DMS114 treated with DMSO at 0.1 percent for 48 hours (cell line): ENCODE data around the gene COL4A1.

Source experiments
- DNase-seq: peaks from one replicate; lab custom pipeline; 2025; ENCODE audit not compliant: unreplicated experiment; lab: John Stamatoyannopoulos, UW

Gene COL4A1

DNA sequence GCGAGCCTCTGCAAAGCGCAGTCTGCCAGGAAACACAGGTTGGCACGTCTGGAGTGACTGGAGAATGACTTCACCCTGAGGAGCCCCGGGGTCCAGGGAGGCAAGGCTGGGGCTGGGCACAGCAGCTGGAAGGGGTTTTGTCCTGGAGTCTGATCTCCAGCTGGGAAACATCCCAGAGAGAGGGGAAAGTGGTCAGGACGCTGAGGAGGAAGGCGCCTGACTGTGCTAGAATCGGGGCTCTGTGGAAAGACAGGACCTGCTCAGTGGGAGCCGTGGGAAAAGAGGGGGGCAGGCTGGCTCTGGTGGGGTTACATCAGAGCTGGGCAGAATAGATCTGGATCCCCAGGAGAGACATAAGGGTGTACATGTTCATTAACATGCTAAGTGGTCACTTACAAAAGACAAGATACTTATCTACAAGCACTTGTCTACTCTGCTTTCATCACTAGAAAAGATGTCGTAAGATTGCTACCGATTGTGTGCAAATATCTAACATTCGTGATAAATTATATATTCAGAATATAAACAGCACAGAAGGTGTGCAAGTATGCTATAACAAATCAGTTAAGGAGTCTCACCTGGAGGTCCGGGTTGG, 106.6 kb downstream of the COL4A1 start:
- DNase-seq = no peak

DNA sequence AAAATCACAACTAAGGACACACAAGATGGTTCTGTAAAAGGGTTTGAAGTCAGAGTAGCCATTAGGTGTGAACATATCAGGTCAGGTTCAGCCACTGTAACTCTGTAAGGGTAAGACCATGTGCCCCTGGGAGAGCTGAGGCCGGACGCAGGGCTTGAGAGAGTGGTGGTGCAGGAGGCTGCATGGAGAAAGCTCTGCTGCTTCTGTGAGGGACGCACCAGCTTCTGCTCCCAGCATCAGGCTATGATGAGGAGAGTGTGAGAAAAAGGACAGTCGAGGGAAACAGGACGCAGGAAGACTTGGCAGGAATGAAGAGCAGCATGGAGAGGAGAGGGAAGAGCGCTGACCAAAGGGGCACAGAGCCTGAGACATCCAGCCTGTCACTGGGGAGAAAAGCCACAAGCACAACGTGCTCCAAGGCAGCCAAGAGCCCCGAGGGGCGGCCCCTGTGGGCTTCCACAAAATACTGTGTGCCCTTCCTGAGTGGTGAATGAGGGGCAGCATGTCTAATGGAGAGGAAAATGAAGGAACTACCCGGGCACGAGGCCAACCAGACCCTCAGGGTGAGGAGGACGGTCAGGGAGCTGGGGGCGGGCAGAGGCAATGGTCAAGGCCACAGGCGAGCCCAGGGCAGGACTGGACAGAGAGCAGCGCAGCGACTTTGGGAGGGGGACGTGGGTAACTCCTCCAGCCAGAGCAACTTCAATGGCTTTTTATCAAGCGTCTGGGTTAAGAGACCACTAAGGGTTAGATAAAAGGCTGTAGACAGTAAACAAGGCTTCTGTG, 107.7 kb downstream of the COL4A1 start:
- DNase-seq = no peak

DNA sequence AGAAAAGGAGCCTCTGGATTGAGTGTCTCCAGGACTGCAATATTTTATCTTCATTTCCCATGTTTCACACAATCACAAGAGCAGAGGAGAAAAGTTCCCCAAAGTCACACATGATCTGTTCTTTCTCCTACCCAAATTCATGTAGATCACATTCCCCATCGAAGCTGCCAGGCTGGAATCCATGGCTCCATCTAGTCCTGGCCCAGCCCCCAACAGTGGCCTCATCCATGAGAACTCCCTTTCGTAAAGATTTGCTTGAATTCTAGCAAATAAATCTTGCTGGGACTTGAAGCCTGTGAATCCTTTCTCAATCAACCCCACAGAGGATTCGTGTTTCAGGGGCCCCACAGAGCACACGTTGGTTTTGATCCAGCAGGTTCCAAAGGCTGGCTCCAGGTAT, 109.5 kb downstream of the COL4A1 start:
- DNase-seq = no peak

DNA sequence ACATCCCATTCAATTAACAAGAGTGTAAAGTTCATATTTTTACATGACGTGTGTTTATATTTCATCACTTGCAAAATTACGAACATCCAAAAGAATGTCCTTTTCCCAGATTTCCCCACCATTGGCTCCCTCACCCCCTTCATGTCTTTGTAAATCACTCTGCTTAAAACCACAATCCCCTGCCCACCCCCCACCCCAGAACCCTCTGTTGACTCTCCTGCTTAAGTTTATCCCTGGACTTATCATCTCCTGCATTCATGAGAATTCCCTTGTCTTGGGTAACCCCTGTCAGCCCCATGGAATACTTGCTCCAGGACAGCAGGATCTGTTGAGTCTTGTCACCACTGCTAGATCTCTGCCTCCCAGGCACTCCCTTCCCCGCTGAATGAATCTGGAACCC, 109.9 kb downstream of the COL4A1 start:
- no peak for DNase-seq

DNA sequence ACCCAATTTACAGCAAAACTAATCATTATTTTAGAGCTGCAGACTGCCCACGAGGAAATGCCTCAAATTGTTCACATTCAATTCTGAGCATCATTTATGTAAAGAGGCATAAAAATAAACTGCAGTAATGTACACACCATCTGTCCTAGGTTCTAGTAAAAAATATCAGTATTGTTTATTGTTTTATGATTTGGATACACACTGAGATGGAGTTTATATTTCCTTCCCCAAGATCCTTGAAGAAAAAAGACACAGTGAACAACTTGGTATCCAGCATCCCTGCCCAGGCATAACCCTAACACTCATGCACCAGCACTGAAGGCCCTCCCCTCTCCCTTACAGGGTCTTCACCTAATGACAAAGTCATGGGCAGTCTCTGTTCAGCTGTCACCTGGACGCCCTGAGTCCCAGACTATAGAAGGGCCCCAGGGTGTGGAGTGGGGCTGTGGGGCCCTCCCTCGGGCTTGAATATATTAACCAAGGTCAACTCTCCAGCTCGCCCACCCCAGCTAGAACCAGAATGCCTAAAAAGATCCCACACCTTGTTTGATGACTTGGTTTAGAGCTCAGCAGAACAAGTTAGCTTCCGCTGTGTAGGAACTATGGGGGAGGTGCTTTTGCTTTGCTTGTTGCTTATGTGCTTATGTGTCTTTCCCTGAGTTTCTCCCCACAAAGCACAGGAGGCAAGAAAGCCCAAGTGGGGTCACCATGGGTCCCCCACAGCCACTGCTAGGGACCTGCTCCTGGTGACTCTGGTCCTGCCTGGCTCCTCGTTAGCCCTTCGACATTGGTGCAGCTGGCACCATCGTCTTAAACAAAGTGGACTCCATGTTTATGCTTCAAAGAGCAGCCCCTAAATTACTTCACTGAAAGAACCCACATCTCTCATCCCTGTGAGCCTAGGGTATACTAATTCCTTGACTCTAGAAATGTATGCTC, 111.1 kb downstream of the COL4A1 start:
- no peak for DNase-seq

DNA sequence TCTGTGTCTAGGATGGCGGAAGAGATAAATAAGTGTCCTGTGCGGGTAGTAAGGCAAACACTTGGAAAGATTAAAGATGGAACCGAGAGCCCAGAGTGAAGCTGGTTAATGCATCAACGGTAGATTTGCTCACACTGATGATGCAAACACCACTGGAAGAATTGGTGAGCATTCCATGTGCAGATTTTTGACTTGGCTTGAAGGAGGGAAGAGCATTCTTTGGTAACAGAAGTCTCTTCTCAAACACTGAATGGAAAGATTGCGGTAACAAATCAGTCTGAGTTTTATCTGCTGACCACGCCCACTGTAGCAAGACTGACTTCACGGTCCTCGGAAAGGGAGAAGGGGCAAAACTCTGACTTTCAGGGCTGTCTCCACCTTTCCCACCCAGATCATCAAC, 112.5 kb downstream of the COL4A1 start:
- no peak for DNase-seq

DNA sequence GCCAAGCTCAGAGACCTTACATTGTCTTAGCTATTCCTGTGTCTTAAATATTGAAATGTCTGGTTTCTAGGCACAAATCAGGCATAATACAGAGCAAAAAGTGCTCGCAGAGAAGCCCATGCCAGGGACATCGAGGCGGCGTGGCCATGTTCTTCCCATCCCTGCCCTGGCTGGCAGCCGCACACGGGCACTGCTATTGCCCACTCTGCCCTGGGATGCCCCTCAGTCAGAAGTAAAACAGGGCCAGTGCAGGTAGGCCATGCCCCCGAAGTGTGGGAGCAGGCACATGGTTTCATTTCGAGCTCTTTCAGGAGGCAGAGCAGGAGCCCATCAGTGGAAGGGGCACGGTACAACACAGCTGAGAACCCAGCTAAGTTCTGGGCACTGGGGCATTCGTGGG, 113.5 kb downstream of the COL4A1 start:
- no peak for DNase-seq

DNA sequence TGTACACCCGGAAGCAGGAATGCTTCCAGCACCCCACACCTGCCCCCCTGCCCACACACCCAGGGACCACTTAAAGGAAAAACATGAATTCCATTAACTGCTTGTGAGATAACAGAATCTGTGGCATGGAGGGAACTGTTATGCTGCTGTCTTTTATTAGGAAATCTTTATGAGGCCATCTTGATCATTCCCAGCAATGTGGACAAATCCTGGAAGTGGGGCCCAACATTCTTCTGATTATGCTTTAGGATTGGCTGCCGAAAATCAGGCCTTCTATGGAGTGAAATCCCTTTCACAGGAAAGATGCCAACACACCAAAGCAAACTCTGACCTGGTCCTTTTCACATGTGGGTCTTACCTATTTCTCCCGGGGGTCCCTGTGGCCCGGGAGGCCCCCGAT, 114.5 kb downstream of the COL4A1 start:
- no peak for DNase-seq

DNA sequence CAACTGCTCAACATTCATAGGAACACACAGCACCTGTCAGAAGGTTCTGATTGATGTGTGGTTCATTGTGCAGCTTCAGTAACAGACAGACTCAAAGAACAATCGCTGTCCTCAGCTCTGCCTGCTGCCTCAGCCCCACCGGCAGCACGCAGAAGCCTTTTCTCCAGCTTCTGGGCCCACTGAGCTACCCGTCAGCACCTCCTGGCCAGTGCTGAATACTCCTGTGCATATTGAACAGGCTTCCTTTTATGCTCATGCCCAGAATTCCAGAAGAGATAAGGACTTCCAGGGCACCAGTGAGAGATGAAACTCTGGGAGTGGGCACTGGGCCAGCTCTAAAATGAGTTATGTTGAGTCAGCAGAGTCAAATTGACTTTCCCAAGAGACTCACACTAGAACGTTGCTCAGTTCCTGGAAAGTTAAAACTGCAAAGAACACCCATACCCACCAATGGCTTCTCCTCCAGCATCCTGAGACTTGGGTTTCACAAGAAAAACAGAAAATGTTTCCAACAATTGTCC, 119.3 kb downstream of the COL4A1 start:
- no peak for DNase-seq

DNA sequence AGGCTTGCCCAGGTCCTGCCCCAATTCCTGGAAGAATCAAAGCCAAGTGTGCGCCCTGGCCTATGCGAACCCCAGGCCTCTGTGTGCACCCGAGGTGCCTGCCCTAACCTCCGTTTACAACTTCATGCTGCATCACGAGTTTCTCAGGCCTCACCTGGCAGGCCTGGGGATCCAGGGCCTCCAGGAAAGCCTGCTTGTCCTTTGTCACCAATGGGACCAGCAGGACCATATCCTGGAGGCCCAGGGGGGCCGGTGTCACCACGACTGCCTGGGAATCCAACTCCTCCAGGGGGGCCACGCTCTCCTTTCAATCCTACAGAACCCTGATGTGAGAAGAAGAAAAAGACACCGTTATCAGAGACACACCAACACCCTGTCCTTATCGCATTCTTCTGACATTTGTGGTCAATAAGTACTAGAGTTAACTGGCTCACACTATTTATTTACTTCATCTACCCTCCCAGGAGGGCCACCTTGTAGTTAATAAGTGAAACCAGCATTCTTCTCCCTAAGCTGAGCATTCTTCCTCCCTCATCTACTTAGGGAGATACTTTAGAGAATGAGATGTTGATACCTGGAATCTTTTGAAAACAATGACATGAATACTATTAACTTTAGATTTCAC, 120.6 kb downstream of the COL4A1 start:
- no peak for DNase-seq

DNA sequence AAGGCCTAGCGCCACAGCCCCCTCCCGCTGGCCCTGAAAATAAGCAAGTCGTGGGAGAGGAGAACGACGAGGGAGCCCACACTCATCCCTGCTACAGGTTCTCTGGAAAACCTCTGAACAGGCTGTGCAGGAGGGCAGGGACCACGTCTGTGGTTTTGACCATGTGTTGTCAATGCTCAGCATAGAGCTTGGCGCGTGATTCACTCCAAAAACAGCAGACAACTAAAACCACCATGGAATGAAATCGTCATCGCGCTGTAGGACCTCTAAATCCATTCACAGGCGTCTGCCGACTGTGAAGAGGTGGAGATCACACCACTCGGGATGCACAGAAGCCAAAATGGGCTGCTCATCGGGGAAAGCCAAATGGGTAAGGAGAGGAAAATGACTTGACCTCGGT, 121.3 kb downstream of the COL4A1 start:
- DNase-seq = no peak

DNA sequence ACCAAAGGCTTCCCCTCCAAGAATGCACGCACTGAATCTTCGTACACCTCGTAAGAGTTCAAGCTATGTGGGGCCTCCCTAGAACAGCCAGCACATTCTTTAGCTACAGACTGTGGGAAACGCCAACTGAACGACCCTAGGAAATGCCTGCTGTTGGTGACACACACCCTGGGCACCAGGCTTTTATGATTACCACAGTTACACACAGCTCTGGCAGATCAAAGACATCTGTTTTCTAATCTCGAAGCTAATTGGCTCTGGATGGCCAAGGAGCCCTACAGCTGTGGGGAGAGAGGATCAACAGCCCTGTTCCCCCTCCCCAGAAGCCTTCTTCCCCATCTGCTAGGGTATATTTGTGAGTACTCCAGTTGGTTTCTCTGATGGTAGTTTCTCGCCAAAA, 123.0 kb downstream of the COL4A1 start:
- no peak for DNase-seq

DNA sequence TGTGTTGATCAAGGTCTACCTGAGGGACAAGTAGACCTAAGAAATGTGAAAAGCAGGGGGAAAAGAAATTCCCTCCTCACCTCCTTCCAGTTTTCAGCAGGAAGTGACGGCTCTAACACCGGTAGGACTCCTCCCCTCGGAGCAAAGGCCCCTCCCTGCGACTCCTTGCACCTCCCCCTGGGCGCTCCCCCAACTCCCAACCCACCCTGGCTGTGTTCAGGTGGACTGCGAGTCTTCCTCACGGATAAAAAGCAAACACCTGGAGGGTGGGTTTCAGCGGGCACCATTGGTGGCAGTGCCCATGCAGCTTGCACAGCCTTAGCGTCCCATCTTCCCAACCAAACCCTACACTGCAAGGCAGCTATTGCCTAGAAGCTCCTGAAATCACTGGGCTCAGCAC, 124.5 kb downstream of the COL4A1 start:
- no peak for DNase-seq

DNA sequence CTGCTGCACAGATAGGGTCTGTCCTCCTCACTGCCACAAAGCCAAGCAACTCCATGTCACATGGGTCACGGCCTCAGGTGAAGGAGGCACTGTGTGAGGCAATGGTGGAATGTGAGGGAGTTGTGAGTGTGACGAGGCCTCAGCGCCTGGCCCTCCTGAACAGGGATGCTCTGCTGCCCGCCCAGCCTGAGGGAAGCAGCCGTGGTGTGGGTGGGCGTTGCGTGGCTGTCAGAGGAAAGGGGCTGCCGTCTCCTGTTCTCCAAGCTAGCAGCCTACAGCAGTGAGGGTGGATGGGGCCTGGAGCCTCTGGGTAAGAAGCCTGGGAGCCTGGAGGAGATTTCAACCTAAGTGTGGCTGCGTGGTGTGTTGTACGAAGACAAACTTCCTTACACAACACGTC, 125.0 kb downstream of the COL4A1 start:
- DNase-seq = no peak

DNA sequence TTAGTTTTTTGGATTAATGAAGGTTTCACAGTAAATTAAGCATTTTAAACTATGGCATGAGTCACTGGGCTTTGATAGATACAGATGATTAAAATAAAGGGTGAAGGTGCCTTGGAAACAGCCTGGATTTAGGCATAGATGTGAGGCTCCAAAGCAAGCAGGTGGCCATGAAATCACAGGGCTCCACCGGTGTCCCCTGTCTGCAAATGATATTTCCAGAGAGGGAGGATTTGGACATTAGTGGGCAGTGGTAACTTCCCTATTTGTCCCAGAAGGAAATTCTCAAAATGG, 127.2 kb downstream of the COL4A1 start:
- DNase-seq = no peak

DNA sequence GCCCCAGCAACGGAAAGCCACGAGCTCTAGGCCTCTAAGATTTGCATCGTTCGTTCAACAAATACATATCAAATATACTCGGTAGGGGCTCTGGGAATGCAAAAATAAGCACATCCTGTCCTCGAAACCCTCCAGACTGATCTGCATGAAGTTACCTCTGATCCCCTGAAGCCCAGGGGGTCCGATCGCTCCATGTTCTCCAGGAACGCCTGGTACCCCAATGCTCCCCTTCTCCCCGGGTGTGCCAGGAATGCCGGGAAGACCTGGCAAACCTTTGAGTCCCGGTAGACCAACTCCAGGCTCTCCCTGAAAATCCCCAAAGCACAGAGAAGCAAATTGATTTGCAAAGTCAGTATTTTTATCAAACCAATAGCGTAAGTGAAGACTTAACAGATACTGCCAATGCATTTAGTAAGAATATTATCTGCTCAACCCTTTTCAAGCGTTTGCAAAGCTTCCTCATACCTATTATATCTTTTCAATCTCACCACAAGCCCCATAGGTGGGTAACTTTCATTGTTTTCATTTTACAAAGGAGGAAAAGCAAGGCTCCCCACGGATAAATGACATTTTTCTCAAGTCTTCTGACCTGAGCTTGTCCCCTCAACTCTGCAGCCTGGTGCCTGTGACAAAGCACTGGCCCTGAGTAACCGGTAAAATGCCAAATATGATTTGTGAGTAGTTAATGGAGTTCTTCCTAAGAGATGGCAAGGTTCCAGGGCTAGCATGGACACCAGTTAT, 127.7 kb downstream of the COL4A1 start:
- no peak for DNase-seq

DNA sequence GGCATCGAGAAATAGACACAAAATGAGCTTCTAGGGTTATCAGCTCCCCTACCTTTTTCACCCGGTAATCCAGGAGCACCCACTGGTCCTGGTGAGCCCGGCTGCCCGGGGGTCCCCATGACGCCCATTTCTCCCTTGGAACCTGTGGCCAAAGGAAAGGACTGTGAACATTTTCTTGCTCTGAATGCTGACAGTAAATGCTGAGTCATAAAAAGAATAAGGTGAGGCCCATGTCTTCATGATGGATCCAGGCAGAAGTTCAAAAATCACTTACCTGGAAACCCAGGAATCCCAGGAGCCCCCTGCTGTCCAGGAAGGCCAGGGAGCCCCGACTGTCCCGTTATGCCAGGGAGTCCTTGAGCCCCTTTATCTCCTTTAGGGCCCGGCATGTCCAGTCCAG, 129.2 kb downstream of the COL4A1 start:
- no peak for DNase-seq

DNA sequence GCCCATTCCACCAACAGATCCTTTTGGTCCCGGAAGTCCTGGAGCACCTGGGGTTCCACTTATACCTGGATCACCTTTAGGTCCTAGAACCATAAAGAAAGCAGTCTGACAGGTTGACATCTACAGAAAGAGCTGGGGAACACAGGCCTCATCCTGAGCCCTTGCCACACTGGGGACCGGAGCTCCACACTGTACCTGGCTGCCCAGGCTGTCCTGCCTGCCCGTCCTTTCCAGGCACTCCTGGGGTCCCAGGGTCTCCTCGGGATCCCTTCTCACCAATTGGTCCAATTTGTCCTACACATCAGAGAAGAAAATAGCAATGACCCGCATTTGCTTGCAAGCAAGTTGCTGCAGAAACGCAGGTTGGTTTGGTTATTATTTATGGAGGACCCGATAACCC, 130.5 kb downstream of the COL4A1 start:
- no peak for DNase-seq

DNA sequence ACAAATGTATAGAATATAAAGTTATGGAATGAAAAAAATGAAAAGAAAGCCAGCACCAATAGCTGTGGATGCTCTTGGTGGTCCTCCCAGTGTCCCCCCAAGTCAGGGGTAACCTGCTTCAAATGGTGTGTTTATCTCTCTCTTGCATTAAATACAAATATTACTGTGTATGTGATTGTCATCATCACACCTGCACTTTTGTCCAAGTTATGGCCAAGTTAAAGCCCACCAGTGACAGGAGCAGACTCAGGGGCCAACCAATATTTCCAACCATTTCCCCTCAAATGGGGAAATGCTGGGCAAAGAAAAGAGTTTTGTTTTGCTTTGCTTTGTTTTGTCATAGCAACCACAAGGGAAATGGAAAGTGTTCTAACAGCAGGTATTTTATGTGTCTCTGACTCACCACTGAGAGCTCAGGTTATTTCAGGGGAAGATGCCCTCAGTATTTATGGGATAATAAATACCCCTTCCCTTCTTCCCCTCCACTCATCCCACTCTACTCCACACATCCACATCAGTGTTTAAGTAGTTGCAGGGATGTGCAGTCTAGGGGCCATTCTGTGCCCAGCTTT, 133.6 kb downstream of the COL4A1 start:
- no peak for DNase-seq

DNA sequence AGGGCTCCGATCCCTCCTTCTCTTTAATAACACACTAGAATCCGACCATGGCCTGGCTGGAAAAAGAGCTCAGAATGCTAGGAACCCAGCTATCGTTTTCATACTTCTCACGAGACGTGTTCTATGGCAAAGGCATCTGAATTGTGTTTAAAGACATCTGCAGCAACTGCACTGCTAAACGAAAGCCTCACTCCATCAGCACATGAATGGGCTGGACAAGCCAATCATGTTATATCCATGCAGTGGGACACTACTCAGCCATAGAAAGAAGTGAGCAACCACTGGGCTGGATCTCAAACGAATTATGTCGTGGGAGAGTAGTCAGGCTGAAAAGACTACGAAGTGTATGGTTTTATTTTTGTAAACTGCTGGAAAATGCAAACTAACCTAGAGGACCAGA, 136.1 kb downstream of the COL4A1 start:
- DNase-seq = no peak
